HS-27A (cell line): Measurements from ENCODE around the gene GPER1.
"Not testable (repeated sequence)": the region's sequence is repeated elsewhere in the genome, so short reads cannot be mapped to it uniquely, and the experiment has no call there.

ENCODE experiments used
- DNase-seq: peaks from one replicate; pipeline ENCODE4 v3.0.0-alpha.2; 2012; ENCODE audit warnings: low read depth, missing footprints

Gene GPER1

DNA sequence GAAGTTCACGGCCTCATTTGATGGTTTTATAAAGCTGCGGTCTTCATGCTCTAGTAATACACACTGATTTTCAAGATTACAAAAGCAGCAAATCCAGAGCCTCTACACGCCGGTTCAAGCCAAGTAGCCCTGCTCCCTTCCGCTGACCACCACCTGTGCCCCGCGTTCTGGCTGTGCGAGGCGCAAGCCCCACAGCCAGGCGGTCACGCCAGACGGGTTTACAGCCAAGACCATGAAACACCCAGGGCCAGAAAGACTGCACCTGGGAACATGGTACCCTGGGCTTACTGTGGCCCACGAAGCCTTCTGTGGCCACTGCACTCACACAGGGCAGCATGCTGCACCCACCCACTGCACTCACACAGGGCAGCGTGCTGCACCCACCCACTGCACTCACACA is 33.6 kb downstream of the GPER1 start:
- DNase-seq, result no peak

DNA sequence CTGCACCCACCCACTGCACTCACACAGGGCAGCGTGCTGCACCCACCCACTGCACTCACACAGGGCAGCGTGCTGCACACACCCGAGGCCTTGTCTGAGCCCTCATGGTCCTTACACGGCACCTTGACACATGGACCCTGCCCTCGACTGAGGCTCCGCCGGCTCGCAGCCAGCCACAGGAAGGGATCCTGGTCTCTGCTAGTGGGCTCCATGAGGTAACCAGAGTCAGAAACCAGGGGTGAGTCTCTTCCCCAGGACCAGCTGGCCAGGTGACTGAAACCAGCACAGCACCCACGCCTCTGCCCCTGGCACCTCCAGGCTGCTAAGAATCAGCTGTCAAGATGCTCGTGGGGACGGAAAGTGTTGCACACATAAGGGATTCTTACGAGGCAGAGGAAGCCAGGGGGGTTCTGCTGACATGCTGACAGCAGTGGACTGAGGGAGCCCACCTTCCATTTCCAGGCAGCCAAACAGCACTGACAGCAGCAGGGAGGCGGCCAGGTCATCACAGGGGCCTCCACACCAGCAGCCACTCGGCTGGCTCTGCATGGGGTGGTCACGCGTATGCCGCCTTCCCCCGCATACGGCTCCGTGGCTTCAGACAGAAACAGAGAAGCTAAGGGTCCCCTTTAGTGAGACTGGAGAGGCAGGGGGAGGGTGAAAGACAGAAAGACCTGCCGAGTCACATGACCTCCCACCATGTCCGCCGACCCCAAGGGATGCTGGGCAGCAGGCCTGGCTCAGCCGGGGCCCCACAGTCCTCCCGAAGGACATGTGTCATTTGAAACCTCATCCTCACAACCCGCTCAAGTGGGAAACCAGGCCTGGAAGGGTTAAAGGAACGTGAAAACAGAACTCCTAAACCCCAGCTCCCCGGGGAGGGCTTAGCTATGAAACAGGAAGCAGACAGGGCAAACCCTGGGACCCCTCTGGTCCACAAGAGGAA is 34.2 kb downstream of the GPER1 start:
- no peak for DNase-seq

DNA sequence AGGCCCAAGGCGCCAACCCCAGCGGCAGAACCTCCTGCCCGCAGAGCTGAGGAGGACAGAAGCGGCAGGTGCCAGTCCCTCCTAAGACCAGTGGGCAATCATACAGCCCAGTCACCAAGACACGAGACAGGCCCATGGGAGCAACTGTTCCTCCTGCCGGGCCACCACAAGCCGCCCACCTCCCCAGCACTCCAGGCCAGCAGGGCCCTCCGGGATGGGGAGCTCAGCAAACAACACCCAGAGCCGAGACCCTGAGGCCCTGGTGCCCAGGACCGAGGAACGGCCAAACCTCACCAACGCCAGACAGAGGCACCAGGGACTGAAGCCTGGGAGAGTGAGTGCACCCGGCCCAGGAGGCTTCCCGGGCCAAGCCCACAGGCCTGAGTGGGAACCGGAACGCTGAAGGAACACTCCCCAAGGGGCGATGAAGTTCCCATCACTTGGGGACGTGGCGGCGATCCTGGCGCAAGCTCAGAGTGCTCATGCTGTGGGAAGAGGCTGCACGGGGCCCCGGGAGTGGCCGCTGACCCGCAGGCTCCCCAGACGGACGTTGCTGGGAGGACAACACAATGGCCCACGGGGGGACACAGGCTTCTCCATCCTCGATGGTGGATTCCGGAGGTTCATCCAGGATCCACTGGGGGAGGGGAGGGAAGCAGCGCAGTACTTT is 35.1 kb downstream of the GPER1 start:
- no peak for DNase-seq

DNA sequence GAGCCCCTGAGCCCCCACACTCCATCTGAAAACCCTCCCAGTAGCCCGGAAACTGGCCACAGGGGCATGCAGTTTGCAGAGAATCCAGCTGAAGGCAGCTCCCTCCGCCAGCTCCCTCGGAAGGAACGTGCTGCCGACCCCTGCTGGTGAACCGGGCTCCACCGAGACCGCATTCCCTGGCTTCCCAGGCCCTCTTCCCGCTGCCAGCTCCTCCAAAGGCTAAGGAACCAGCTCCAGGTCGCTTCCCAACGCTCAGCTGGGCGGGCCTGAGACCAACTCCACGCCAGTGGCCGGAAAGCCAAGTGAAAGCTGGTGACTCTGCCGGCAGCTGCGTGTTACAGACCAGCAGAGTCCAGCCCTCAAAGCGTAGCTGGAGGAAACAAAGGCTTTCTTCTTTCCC is 35.8 kb downstream of the GPER1 start:
- no peak for DNase-seq

DNA sequence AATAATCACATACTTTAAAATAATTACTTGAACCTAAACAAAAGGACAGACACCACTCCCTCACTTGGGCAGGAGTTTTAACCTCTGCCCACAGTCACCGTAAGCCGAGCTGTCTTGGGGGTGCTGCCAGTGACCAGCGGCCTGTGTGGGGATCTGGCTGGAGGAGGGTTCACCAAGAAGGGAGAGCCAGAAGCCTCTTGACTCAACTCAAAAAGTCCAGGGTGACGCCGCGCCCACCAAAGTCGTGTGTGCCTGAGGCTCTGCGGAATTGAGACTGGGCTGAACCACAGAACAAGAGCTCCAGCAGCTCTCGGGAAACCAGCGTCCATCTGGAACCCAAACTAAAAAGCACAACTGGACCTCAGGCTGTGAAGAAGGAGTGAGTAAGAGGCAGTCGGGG is 36.3 kb downstream of the GPER1 start:
- DNase-seq, result no peak

GRCh38 chr7:1124816-1125602 is 37.1 kb downstream of the GPER1 start:
- DNase-seq, result no peak

- no peak for DNase-seq
These were observed 37.7 kb downstream of the GPER1 start for GRCh38 chr7:1125603-1125969.

- no peak for DNase-seq
These were observed 39.1 kb downstream of the GPER1 start for GRCh38 chr7:1127001-1127400.

GRCh38 chr7:1129431-1129830 is 41.5 kb downstream of the GPER1 start:
- DNase-seq, result no peak

- DNase-seq, result no peak
These were observed 42.4 kb downstream of the GPER1 start for GRCh38 chr7:1130021-1130990.

- DNase-seq, result no peak
These were observed 43.8 kb downstream of the GPER1 start for GRCh38 chr7:1131471-1132265.

GRCh38 chr7:1134951-1135350 is 47.0 kb downstream of the GPER1 start:
- no peak for DNase-seq

GRCh38 chr7:1136841-1137516 is 49.1 kb downstream of the GPER1 start:
- DNase-seq, result no peak

- DNase-seq, result no peak
These were observed 49.7 kb downstream of the GPER1 start for GRCh38 chr7:1137517-1138167.

- DNase-seq, result no peak
These were observed 52.7 kb downstream of the GPER1 start for GRCh38 chr7:1140476-1141104.

DNA sequence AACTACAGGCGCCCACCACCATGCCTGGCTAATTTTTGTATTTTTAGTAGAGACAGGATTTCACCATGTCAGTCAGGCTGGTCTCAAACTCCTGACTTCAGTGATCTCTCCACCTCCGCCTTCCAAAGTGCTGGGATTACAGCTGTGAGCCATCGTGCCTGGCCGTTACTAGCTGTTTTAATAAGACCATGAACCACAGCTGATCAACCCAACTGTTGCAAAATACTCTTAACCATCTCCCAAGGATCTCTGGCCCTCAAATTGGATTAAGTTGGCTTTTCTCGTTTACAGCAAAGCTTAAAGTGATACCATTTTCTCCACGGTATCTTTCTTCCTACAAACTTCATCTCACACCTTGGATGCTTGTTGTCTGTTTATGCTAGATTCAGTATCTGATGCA is 53.7 kb downstream of the GPER1 start:
- no peak for DNase-seq

DNA sequence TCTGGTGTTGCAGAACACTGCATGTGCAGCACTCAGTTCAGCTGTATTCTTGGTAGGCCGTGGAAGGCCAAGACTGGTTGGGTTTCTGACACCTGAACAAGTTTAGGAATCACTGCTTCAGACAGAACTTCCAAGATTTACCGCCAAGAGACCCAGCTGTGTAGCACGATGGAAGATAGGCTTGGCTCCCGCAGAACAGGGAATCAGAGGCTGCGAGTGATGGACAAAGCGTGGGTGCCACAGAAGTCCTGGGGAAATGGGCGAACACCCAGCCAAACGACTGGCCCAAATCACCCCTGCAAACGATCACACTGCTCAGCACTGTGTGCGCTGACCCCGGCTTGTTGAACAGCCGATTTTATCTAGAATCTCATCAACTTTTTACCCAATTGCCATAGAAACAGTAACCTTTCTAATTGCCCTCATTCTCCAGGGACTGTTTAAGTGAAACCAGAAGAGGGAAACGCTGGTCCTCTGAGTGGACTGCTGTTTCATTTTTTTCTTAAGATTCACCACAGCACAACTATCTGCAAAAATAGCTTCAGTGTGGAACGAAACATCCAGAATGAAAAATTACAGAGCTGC is 54.2 kb downstream of the GPER1 start:
- DNase-seq, result no peak

GRCh38 chr7:1143031-1143430 is 55.1 kb downstream of the GPER1 start:
- not testable (repeated sequence) for DNase-seq
